Measurements from ENCODE around the gene WNT4.

GRCh38 chr1:22139817-22140216 lies 3.1 kb downstream of the WNT4 start:
- TF ChIP-seq POLR2A (IDR thresholded peaks at IDR 0.05): no peak
- no peak for TF ChIP-seq CTCF (IDR thresholded peaks at IDR 0.05)
- no peak for TF ChIP-seq EP300 (IDR thresholded peaks at IDR 0.05)
